Astrocyte (in vitro differentiated cells and primary cell): Measurements from ENCODE around the gene TMEM217.

Source experiments
- CTCF ChIP-seq: IDR thresholded peaks from 2 replicates; pipeline ENCODE4 v1.5.1; 2011; ENCODE audit warnings: low read depth, mild to moderate bottlenecking, inconsistent platforms, low read length, moderate library complexity; ENCODE audit not compliant: insufficient read depth
- EZH2 ChIP-seq: IDR thresholded peaks from 2 replicates; pipeline ENCODE4 v1.6.1; 2012; ENCODE audit warnings: mild to moderate bottlenecking, low read length, inconsistent platforms; ENCODE audit not compliant: insufficient read depth

- no peak for TF ChIP-seq CTCF
- TF ChIP-seq EZH2 = no peak
Measured at GRCh38 chr6:37254881-37255280, 3.1 kb downstream of the TMEM217 start.
